ENCODE data around the gene CDKN2C.

Gene CDKN2C

DNA sequence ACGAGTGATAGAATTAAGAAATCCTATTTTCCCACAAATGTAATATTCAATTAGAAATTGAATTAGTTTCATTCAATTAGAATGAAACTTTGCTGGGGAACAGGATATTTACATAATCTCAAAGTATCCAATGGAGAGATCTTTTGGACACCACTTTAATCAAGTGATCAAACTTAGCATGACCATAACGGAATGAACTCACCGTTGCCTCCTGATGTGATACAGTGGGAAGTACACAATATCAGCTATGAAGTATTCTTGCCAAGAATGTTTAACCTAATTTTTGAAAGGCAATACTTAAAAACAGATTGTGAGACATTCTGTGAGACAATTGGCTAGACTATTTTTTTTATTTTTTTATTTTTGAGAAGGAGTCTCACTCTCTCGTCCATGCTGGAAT, 16.6 kb downstream of the CDKN2C start:
- Histone ChIP-seq H3K14ac (ENCODE audit: low read length) (no peak overlapping the region), H3K4me1 (ENCODE audit: control insufficient read depth in 2 of 2, insufficient read depth in 1 of 2, low read depth in 1 of 2, low read length in 2 of 2) (no peaks in the 10 kb centered on the region), H3K27me3 (ENCODE audit: control insufficient read depth in 3 of 3, insufficient read depth in 3 of 3, low read depth in 1 of 3, low read length in 3 of 3) (peaks cover 0 to 38% (median 2%) of the 10 kb centered on the region in 3 experiments), H3K9ac (ENCODE audit: low read depth, low read length, poor library complexity) (no peak overlapping the region), H2AK5ac (ENCODE audit: low read depth, low read length) (no peak overlapping the region), H3K27ac (replicated peaks; ENCODE audit: low read length) (no peak overlapping the region), H3K4me2 (ENCODE audit: insufficient read depth, low read length, poor library complexity, severe bottlenecking) (no peak overlapping the region), H3K9me3 (replicated peaks in 1 of 2; ENCODE audit: control insufficient read depth in 2 of 2, insufficient read depth in 1 of 2, low read depth in 1 of 2, low read length in 2 of 2) (no peaks in the 10 kb centered on the region), H3K4ac (ENCODE audit: low read length) (no peak overlapping the region), H3K36me3 (replicated peaks in 1 of 2; ENCODE audit: control insufficient read depth in 2 of 2, insufficient read depth in 2 of 2, low read length in 2 of 2) (no peaks in the 10 kb centered on the region), H2AFZ (ENCODE audit: low read length) (no peak overlapping the region), H4K91ac (ENCODE audit: low read depth, low read length, poor library complexity) (no peak overlapping the region), H2BK5ac (ENCODE audit: low read length) (no peak overlapping the region), H3K18ac (ENCODE audit: low read length) (no peak overlapping the region), H3K79me1 (ENCODE audit: low read depth, low read length) (no peaks in the 10 kb centered on the region), H2BK120ac (ENCODE audit: low read depth, low read length) (no peak overlapping the region), H2BK12ac (ENCODE audit: low read length) (no peak overlapping the region), H3K23ac (ENCODE audit: low read depth, low read length, poor library complexity) (no peak overlapping the region), H3K4me3 (ENCODE audit: low read length in 2 of 2) (no peak overlapping the region), H4K8ac (ENCODE audit: low read depth, low read length) (no peak overlapping the region), H2BK15ac (ENCODE audit: low read length) (no peak overlapping the region)
- no peak for DNase-seq (ENCODE audit: low spot score)
- WGBS, 2 donors (ENCODE audit: extremely low coverage in 2 of 2, insufficient read length in 2 of 2, insufficient replicate concordance in 1 of 2): no CpG with 5 or more reads among the region's 4 CpGs

DNA sequence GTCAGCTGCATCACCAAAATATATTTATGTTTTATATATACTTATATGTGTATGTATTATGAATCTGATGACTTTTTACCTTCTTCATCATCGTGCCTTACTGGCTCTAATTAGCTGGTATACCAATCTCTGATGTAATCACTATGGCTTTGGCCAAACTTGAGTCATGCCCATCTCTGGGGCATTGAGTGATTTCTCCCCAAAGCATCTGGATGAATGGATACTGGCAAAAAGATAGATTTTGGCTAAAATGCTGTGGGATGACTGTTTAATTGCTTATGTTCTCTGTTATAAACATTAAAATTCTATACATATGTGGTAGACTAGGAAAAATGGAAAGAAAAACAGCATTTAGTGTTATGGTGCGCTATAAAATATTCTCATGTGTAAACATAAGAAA, 19.6 kb downstream of the CDKN2C start:
- no peak overlapping the region for H3K9ac ChIP-seq (ENCODE audit: low read depth, low read length, poor library complexity)
- H3K23ac ChIP-seq (ENCODE audit: low read depth, low read length, poor library complexity): no peak overlapping the region
- no peaks in the 10 kb centered on the region for H3K36me3 ChIP-seq (replicated peaks in 1 of 2; ENCODE audit: control insufficient read depth in 2 of 2, insufficient read depth in 2 of 2, low read length in 2 of 2)
- no peak overlapping the region for H4K91ac ChIP-seq (ENCODE audit: low read depth, low read length, poor library complexity)
- no peaks in the 10 kb centered on the region for H3K79me1 ChIP-seq (ENCODE audit: low read depth, low read length)
- no peaks in the 10 kb centered on the region for H3K9me3 ChIP-seq (replicated peaks in 1 of 2; ENCODE audit: control insufficient read depth in 2 of 2, insufficient read depth in 1 of 2, low read depth in 1 of 2, low read length in 2 of 2)
- no peak overlapping the region for H2AK5ac ChIP-seq (ENCODE audit: low read depth, low read length)
- H3K27me3 ChIP-seq (ENCODE audit: control insufficient read depth in 3 of 3, insufficient read depth in 3 of 3, low read depth in 1 of 3, low read length in 3 of 3): peaks cover 0 to 14% (median 0%) of the 10 kb centered on the region in 3 experiments
- H4K8ac ChIP-seq (ENCODE audit: low read depth, low read length): no peak overlapping the region
- H3K14ac ChIP-seq (ENCODE audit: low read length): no peak overlapping the region
- no peak overlapping the region for H2BK12ac ChIP-seq (ENCODE audit: low read length)
- WGBS, 2 donors (ENCODE audit: extremely low coverage in 2 of 2, insufficient read length in 2 of 2, insufficient replicate concordance in 1 of 2): no CpG with 5 or more reads among the region's 2 CpGs
- no peak overlapping the region for H3K4me2 ChIP-seq (ENCODE audit: insufficient read depth, low read length, poor library complexity, severe bottlenecking)
- no peak for DNase-seq (ENCODE audit: low spot score)
- H2BK5ac ChIP-seq (ENCODE audit: low read length): no peak overlapping the region
- no peaks in the 10 kb centered on the region for H3K4me1 ChIP-seq (ENCODE audit: control insufficient read depth in 2 of 2, insufficient read depth in 1 of 2, low read depth in 1 of 2, low read length in 2 of 2)
- no peak overlapping the region for H3K4me3 ChIP-seq (ENCODE audit: low read length in 2 of 2)
- H3K18ac ChIP-seq (ENCODE audit: low read length): no peak overlapping the region
- H2BK120ac ChIP-seq (ENCODE audit: low read depth, low read length): no peak overlapping the region
- H3K27ac ChIP-seq (replicated peaks; ENCODE audit: low read length): no peak overlapping the region
- H2BK15ac ChIP-seq (ENCODE audit: low read length): no peak overlapping the region
- H2AFZ ChIP-seq (ENCODE audit: low read length): no peak overlapping the region
- H3K4ac ChIP-seq (ENCODE audit: low read length): no peak overlapping the region

DNA sequence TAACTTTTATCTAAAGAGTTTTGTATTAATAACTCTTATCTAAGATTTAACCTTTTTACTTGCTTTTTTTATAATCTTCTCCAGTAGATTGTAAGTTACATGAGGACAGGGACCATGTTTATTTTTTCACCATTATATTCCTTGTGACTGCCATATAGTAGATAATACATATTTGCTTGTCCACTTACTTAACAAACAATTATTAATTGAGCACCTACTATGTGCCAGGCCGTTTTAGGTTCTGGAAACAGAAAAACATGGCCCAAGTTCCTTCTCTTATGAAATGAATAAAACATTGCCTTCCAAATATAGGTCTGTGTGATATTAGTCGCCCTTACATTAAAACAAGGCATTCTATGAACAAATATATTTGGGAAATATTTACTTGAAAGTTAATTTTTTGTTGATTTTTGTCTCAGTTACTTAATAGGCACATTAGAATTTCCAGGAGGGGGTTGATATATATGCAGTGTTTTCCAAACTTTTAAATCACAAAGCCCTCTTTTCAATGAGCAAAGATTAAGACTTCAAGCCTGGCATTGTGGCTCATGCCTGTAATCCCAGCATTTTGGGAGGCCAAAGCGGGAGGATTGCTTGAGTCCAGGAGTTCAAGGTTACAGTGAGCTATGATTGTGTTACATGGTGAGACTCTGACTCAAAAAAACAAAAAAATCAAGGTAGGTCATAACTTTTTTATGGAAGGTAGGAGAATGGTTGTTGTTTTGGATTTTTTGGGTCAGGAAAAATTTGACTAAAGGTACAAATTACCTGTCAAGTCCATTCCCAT, 22.7 kb downstream of the CDKN2C start:
- Histone ChIP-seq H3K4me2 (ENCODE audit: insufficient read depth, low read length, poor library complexity, severe bottlenecking) (no peak overlapping the region), H4K91ac (ENCODE audit: low read depth, low read length, poor library complexity) (no peak overlapping the region), H3K4me1 (ENCODE audit: control insufficient read depth in 2 of 2, insufficient read depth in 1 of 2, low read depth in 1 of 2, low read length in 2 of 2) (no peaks in the 10 kb centered on the region), H3K4me3 (ENCODE audit: low read length in 2 of 2) (no peak overlapping the region), H3K4ac (ENCODE audit: low read length) (no peak overlapping the region), H2BK12ac (ENCODE audit: low read length) (no peak overlapping the region), H2AFZ (ENCODE audit: low read length) (no peak overlapping the region), H3K18ac (ENCODE audit: low read length) (no peak overlapping the region), H3K14ac (ENCODE audit: low read length) (no peak overlapping the region), H3K79me1 (ENCODE audit: low read depth, low read length) (no peaks in the 10 kb centered on the region), H2BK15ac (ENCODE audit: low read length) (no peak overlapping the region), H3K9me3 (replicated peaks in 1 of 2; ENCODE audit: control insufficient read depth in 2 of 2, insufficient read depth in 1 of 2, low read depth in 1 of 2, low read length in 2 of 2) (no peaks in the 10 kb centered on the region), H3K27me3 (ENCODE audit: control insufficient read depth in 3 of 3, insufficient read depth in 3 of 3, low read depth in 1 of 3, low read length in 3 of 3) (peaks cover 0 to 7% (median 0%) of the 10 kb centered on the region in 3 experiments), H3K27ac (replicated peaks; ENCODE audit: low read length) (no peak overlapping the region), H2AK5ac (ENCODE audit: low read depth, low read length) (no peak overlapping the region), H3K36me3 (replicated peaks in 1 of 2; ENCODE audit: control insufficient read depth in 2 of 2, insufficient read depth in 2 of 2, low read length in 2 of 2) (no peaks in the 10 kb centered on the region), H4K8ac (ENCODE audit: low read depth, low read length) (no peak overlapping the region), H3K9ac (ENCODE audit: low read depth, low read length, poor library complexity) (no peak overlapping the region), H2BK120ac (ENCODE audit: low read depth, low read length) (no peak overlapping the region), H3K23ac (ENCODE audit: low read depth, low read length, poor library complexity) (no peak overlapping the region), H2BK5ac (ENCODE audit: low read length) (no peak overlapping the region)
- DNase-seq (ENCODE audit: low spot score): no peak
- no CpG with 5 or more reads among the region's 3 CpGs for WGBS, 2 donors (ENCODE audit: extremely low coverage in 2 of 2, insufficient read length in 2 of 2, insufficient replicate concordance in 1 of 2)

DNA sequence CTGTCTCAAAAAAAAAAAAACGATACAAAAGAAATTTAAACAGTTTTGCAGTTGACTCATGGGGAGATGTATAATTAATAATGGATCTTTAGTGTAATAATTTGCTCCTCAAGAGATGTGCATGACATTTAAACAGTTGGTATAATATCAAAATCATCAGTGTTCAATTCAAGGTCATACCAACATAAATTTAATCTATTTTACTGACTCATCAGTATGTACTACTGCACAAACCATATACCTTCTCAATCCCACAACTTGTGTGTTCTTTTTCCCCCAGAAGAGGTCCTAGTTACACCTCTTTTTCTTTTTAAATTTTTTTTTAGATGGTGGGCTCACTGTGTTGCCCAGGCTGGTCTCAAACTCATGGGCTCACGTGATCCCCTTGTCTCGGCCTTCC, 23.6 kb downstream of the CDKN2C start:
- Histone ChIP-seq H3K9ac (ENCODE audit: low read depth, low read length, poor library complexity) (no peak overlapping the region), H3K4me3 (ENCODE audit: low read length in 2 of 2) (no peak overlapping the region), H2BK15ac (ENCODE audit: low read length) (no peak overlapping the region), H2BK5ac (ENCODE audit: low read length) (no peak overlapping the region), H3K4me2 (ENCODE audit: insufficient read depth, low read length, poor library complexity, severe bottlenecking) (no peak overlapping the region), H2AK5ac (ENCODE audit: low read depth, low read length) (no peak overlapping the region), H3K18ac (ENCODE audit: low read length) (no peak overlapping the region), H4K8ac (ENCODE audit: low read depth, low read length) (no peak overlapping the region), H3K4me1 (ENCODE audit: control insufficient read depth in 2 of 2, insufficient read depth in 1 of 2, low read depth in 1 of 2, low read length in 2 of 2) (no peaks in the 10 kb centered on the region), H2BK12ac (ENCODE audit: low read length) (no peak overlapping the region), H3K36me3 (replicated peaks in 1 of 2; ENCODE audit: control insufficient read depth in 2 of 2, insufficient read depth in 2 of 2, low read length in 2 of 2) (no peaks in the 10 kb centered on the region), H3K14ac (ENCODE audit: low read length) (no peak overlapping the region), H2BK120ac (ENCODE audit: low read depth, low read length) (no peak overlapping the region), H3K23ac (ENCODE audit: low read depth, low read length, poor library complexity) (no peak overlapping the region), H3K27me3 (ENCODE audit: control insufficient read depth in 3 of 3, insufficient read depth in 3 of 3, low read depth in 1 of 3, low read length in 3 of 3) (peaks cover 0 to 7% (median 0%) of the 10 kb centered on the region in 3 experiments), H3K4ac (ENCODE audit: low read length) (no peak overlapping the region), H2AFZ (ENCODE audit: low read length) (no peak overlapping the region), H3K9me3 (replicated peaks in 1 of 2; ENCODE audit: control insufficient read depth in 2 of 2, insufficient read depth in 1 of 2, low read depth in 1 of 2, low read length in 2 of 2) (no peaks in the 10 kb centered on the region), H3K79me1 (ENCODE audit: low read depth, low read length) (no peaks in the 10 kb centered on the region), H4K91ac (ENCODE audit: low read depth, low read length, poor library complexity) (no peak overlapping the region), H3K27ac (replicated peaks; ENCODE audit: low read length) (no peak overlapping the region)
- no CpG with 5 or more reads among the region's 3 CpGs for WGBS, 2 donors (ENCODE audit: extremely low coverage in 2 of 2, insufficient read length in 2 of 2, insufficient replicate concordance in 1 of 2)
- DNase-seq (ENCODE audit: low spot score): no peak

Data from neuronal stem cell (in vitro differentiated cells).